HG02798 (cell line): ENCODE measurements around the gene LMX1A.

Source experiments
- ATAC-seq: cut with Tn5 transposase; IDR thresholded peaks from one replicate; pipeline ENCODE4 v1.9.1; 2021; ENCODE audit warnings: mild to moderate bottlenecking; ENCODE audit not compliant: unreplicated experiment, poor library complexity

Gene LMX1A

GRCh38 chr1:165281207-165281901 is 75.2 kb downstream of the LMX1A start:
- ATAC-seq, result no peak

GRCh38 chr1:165279882-165280281 is 76.6 kb downstream of the LMX1A start:
- no peak for ATAC-seq

GRCh38 chr1:165276314-165276713 is 80.2 kb downstream of the LMX1A start:
- ATAC-seq, result no peak

DNA sequence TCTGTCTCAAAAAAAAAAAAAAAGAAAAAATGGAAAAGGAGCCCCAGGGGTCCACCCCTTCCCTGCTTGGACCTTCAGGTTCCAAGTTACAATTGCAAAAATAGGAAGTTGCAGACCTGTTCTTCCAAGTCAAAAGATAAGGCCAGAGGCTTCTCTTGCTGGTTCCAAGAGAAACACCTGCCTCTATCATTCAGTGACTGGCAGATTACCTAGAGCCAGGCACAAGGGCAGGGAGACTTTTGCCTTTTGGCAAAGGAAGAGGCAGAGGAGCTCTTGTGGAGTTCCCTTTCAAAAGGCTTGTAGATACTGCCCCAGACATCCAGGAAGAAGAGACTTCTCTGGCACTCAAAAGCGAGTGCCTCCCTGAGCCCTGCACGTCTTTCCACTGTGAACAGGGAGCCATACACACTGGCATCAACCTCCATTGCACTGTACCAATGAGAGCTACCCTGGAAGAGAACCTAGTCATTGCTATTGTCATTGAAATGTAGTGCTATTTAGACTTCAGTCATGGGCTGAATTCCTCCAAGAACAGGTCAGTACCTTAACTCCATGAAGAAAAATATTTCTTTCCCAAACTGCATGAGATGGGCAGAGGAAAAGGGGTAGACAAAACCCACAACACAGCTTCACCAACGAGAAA is 91.2 kb downstream of the LMX1A start:
- ATAC-seq, result no peak

GRCh38 chr1:165259706-165260428 is 96.6 kb downstream of the LMX1A start:
- ATAC-seq, result no peak

DNA sequence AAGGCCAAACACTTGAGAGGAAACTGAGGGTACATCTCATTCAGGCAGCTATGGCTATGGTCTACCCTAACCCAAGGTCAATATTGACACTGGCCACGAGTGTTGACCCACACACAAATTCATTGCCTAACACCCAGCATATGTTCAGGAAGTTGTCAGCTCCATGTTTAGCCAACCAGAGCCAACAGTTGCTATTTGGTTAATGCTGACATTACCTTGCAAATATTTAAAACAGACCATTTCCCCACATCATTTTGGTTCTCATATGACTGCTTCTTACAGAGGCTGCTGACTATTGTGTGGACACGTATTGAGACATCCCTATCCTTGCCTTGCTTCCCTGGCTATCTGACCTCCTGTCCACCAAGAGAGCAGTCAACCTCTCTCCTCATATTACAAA is 97.3 kb downstream of the LMX1A start:
- no peak for ATAC-seq

DNA sequence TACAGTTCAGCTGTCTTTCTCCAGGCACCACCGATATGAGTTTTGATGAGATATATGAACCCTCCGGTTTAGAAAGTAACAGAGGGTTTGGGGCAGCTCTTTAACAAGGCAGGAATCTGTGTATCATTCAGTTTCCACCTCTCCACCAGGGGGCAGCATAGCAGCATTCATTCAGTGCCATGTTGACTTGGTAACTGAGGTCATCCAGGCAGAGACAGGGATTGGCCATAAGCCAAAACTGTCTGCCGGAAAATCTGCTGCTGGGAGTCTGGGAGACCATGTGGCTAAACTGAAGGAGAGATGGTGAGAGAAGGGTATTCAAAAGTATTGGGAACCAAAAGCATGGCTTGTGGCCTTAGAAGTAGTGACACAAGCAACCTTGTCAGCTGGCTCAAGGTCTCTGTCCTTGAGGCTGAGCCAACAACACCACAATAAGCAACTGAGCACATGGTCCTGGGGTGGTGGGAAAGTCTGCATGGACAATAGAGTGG is 98.5 kb downstream of the LMX1A start:
- peak; percentile 85 for ATAC-seq

GRCh38 chr1:165254896-165255625 is 101.5 kb downstream of the LMX1A start:
- no peak for ATAC-seq

DNA sequence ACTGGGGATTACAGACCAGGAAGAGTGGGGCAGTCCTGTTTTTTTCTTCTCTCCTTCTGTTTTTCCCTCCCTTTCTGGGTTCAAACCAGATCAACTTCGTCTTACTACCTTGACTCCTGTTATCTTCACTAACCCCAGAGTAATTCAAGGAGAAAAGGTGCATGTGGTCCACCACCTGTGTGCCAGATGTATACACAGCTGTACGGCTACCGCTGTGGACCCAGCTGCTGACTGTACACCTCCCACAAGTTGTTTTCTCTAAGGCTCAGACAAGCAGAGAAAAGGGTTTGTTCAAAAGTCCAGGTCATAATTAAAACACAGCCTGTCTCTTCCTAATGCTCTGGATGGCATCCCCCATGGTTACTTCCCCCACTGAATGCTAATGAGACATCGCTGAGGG is 102.1 kb downstream of the LMX1A start:
- no peak for ATAC-seq

DNA sequence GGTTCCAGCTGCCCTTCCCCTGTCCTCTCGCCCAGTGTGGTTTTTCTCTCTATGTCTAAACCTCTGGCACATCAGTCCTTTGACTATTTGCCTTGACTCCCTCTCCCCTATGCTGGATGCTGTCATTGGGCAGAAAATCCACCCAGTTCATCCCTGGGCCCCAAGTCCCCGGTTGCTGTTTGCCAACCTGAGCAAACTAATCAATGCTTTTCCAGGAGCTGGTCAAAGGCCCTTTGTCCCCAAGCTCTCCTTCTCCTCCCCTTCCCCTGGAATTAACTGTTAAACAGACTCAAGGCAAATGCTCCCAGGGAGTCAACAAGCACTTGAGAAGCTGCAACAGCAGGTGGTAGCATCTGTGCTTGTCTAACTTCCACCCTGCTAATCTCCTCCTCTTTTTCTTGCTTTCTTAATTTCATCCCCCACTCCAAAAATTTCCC is 102.7 kb downstream of the LMX1A start:
- no peak for ATAC-seq

DNA sequence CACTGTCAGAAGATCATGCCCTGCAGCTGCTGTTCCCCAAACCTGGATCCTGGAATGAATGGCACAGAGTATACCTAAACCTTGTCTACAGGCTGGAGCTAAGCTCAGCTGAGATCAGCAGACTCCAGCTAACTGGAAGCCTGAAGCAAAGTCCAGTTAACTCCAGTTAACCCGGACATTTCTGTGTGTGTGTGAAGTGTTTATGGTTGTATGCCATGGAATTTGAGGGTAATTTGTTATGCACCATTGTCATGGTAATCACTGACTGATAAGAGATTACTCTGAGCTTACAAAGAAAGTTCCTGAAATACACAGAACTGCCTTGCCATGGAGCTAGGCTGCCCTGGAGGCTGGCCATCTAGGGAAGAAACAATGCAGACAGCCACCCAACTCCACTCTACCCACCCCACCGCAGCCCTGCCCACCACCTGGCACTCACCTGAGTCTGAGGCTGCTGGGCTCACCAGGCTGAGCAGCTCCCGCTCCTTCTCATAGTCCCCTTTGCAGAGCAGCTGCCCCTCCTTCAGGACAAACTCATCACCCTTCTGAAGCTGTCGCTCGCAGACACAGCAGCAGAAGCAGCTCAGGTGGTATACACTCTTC is 107.4 kb downstream of the LMX1A start:
- no peak for ATAC-seq

- no peak for ATAC-seq
Observed at GRCh38 chr1:165241952-165242351, 114.6 kb downstream of the LMX1A start.

- no peak for ATAC-seq
Observed at GRCh38 chr1:165241321-165241720, 115.2 kb downstream of the LMX1A start.

DNA sequence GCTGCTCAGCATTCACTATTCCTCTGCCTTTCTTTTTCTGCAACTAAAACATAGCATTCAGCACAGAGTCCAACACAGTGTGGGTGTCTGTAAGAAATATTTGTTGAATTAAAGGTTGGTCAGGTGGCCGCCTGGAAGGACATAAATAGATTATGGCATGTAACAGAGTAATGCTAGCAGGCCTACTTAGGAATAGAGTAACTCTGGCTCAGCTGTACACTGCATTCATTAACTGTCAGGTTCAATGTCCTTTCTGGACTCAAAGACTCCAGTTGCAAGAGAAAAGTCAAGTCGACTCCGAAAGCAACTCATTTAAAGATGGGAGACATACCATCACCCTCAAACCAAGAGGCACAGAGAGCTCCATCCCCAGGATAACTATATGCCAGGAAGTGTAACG is 116.0 kb downstream of the LMX1A start:
- no peak for ATAC-seq

GRCh38 chr1:165239873-165240272 is 116.6 kb downstream of the LMX1A start:
- ATAC-seq, result no peak

GRCh38 chr1:165235777-165236291 is 120.7 kb downstream of the LMX1A start:
- ATAC-seq, result no peak

- ATAC-seq, result no peak
Observed at GRCh38 chr1:165235155-165235776, 121.2 kb downstream of the LMX1A start.

GRCh38 chr1:165234149-165234548 is 122.4 kb downstream of the LMX1A start:
- no peak for ATAC-seq

- no peak for ATAC-seq
Observed at GRCh38 chr1:165228676-165229075, 127.8 kb downstream of the LMX1A start.
